ENCODE results near the gene HFM1. TPM values are rescaled to one million over a fixed set of nuclear protein-coding genes. Genes with fewer than 3 reads are reported as not detected.

The HFM1 gene
- total and polyA plus RNA-seq, 2 donors (not counting 3 experiments of a cell fraction or from before 2014, with no cell fraction given), result 0.11 TPM; not detected in 1

GRCh38 chr1:91346824-91347223 is 57.8 kb downstream of the HFM1 start:
- dilution Hi-C loops (cut with MboI; ENCODE audit: extremely low pct_ligation_motif_present, low sequenced_read_pairs), result no loop called here

More at GRCh38 chr1:91346824-91347223, 57.8 kb downstream of the HFM1 start:
- DNase-seq (ENCODE audit: low read depth, low spot score) (no peak), FAIRE-seq (no peak)
- H3K9ac ChIP-seq (replicated peaks; ENCODE audit: extremely low read depth, insufficient read depth, low read length), result no peak overlapping the region
- CTCF ChIA-PET, result interaction anchor here (1.2 kb wide), 1 partner anchor 40 kb away, joined by 4 read pairs; no protein-coding TSS in a partner anchor
- TF ChIP-seq JUN (IDR thresholded peaks at IDR 0.05; ENCODE audit: borderline replicate concordance, insufficient read depth, insufficient read length, low read depth), result no peak
- TF ChIP-seq GATA2 (IDR thresholded peaks at IDR 0.05; ENCODE audit: insufficient read depth, insufficient read length, low read depth, low read length), result no peak
- no peak for TF ChIP-seq POLR2A (IDR thresholded peaks at IDR 0.05; ENCODE audit: low read depth, low read length)
- TF ChIP-seq MAX (IDR thresholded peaks at IDR 0.05; ENCODE audit: insufficient read depth, insufficient read length), result no peak
- no peak for TF ChIP-seq CTCF (IDR thresholded peaks at IDR 0.05; ENCODE audit: extremely low read depth in 1 of 2, insufficient read depth in 1 of 2, low read depth in 1 of 2, low read length in 2 of 2)
- no peak for TF ChIP-seq MYC (IDR thresholded peaks at IDR 0.05; ENCODE audit: low read depth, low read length)
- TF ChIP-seq FOS (IDR thresholded peaks at IDR 0.05; ENCODE audit: borderline replicate concordance, insufficient read depth, low read length), result no peak
- H3K4me1 ChIP-seq (ENCODE audit: control insufficient read depth, extremely low read depth, insufficient read depth, low read length), result no peaks in the 10 kb centered on the region
- H3K79me2 ChIP-seq (ENCODE audit: control insufficient read depth, insufficient read depth, low read length), result no peaks in the 10 kb centered on the region
- H3K36me3 ChIP-seq (ENCODE audit: control insufficient read depth in 2 of 2, extremely low read depth in 1 of 2, insufficient read depth in 2 of 2, low read length in 2 of 2), result no peaks in the 10 kb centered on the region
- H3K27ac ChIP-seq (ENCODE audit: insufficient read depth, low read depth, low read length), result no peak overlapping the region
- H3K27me3 ChIP-seq (ENCODE audit: control insufficient read depth in 2 of 2, insufficient read depth in 2 of 2, low read length in 2 of 2), result no peaks in the 10 kb centered on the region
- no peak overlapping the region for H3K4me3 ChIP-seq (replicated peaks in 1 of 3; ENCODE audit: insufficient read depth in 1 of 3, low read depth in 1 of 3, low read length in 3 of 3)
- H2AFZ ChIP-seq (ENCODE audit: low read depth, low read length), result no peak overlapping the region
- POLR2A ChIA-PET, result no interaction called here
- no peaks in the 10 kb centered on the region for H3K9me1 ChIP-seq (replicated peaks; ENCODE audit: control insufficient read depth, extremely low read depth, insufficient read depth, low read length)
- H3K9me3 ChIP-seq (replicated peaks; ENCODE audit: control insufficient read depth, insufficient read depth, low read length), result no peaks in the 10 kb centered on the region
- H3K4me2 ChIP-seq (ENCODE audit: insufficient read depth, low read length), result no peak overlapping the region
- BruUV-seq (replicated peaks), result no TSS peak
- intact Hi-C loops (cut with micrococcal nuclease), result no loop called here
- H4K20me1 ChIP-seq (replicated peaks; ENCODE audit: control insufficient read depth, extremely low read depth, insufficient read depth, low read length), result no peaks in the 10 kb centered on the region
